K562 (cell line): ENCODE data around the gene SGIP1. TPM values are rescaled to one million over a fixed set of nuclear protein-coding genes. Genes with fewer than 3 reads are reported as not detected.

Experiments
- ATAC-seq: fragments of 200-7000 bp; cut with Tn5 transposase; 3 replicates; pipeline ENCODE4 v1.9.1; 2020; ENCODE audit warnings: moderate library complexity
- BruUV-seq: library from RNA; stranded (reverse); fragments of 400-500 nt; replicated peaks from 2 replicates; lab custom pipeline; 2021; lab: Mats Ljungman, UMichigan
- CTCF ChIA-PET: fragments of 300-600 bp; formaldehyde crosslinking; extraction: SDS; loops from one replicate; lab custom pipeline; 2021; ENCODE audit warnings: low intra/inter-chr PET ratio; lab: Yijun Ruan, JAX
- POLR2A ChIA-PET: fragments of 300-600, 350-650 bp; sonication (Branson Sonifier 250); formaldehyde crosslinking; extraction: SDS; loops from one replicate; lab custom pipeline; 2021; ENCODE audit warnings: antibody characterized with exemption, inconsistent platforms; lab: Yijun Ruan, JAX
- DNase-seq, 4 experiments: peaks; one replicate each; pipeline versions ENCODE4 v3.0.0 to v3.0.0-alpha.2; 2011 to 2018; ENCODE audit warnings: low spot score in 3 of 4, mixed read lengths in 3 of 4; ENCODE audit errors: extremely low read depth in 1 of 4
- FAIRE-seq: peaks from 2 replicates; lab custom pipeline; 2011; peaks lifted over from hg19 to GRCh38; lab: Jason Lieb, UNC
- H2AFZ ChIP-seq: 2 replicates; pipeline ENCODE4 v1.6.0; 2011; ENCODE audit warnings: low read depth, low read length, control low read depth, inconsistent platforms
- H3K27ac ChIP-seq: fragments of 200-600 bp; 3 replicates; pipeline ENCODE4 v1.8.0; 2011; ENCODE audit warnings: low read depth, mild to moderate bottlenecking, control low read depth, inconsistent platforms, low read length, moderate library complexity, mixed read lengths; ENCODE audit errors: extremely low read depth
- H3K27me3 ChIP-seq, 2 experiments: fragments of 300-600 bp in 1 of 2; 2 replicates in 1 of 2; 3 replicates in 1 of 2; pipeline versions ENCODE4 v1.6.0 to v1.8.0; 2011; ENCODE audit warnings: inconsistent platforms in 2 of 2, low read length in 2 of 2, mild to moderate bottlenecking in 1 of 2, mixed read lengths in 1 of 2, moderate library complexity in 1 of 2; ENCODE audit not compliant: control insufficient read depth in 2 of 2, insufficient read depth in 2 of 2
- H3K36me3 ChIP-seq: fragments of 300-600 bp; 3 replicates; pipeline ENCODE4 v1.8.0; 2011; ENCODE audit warnings: mild to moderate bottlenecking, low read length, inconsistent platforms; ENCODE audit not compliant: control insufficient read depth, insufficient read depth
- H3K4me1 ChIP-seq, 2 experiments: fragments of 200-600 bp in 1 of 2; replicated peaks in 1 of 2; 2 replicates in 1 of 2; 3 replicates in 1 of 2; pipeline versions ENCODE4 v1.5.1 to v1.8.0; 2011; ENCODE audit warnings: inconsistent platforms in 2 of 2, low read length in 2 of 2, mild to moderate bottlenecking in 1 of 2, mixed read lengths in 1 of 2, moderate library complexity in 1 of 2; ENCODE audit not compliant: control insufficient read depth in 2 of 2, insufficient read depth in 2 of 2
- H3K4me2 ChIP-seq: 2 replicates; pipeline ENCODE4 v1.6.1; 2011; ENCODE audit warnings: low read length, control low read depth, inconsistent platforms, mixed read lengths; ENCODE audit not compliant: insufficient read depth
- H3K4me3 ChIP-seq: fragments of 200-600 bp; sonication (generic), shearing (Covaris generic); 2 replicates; pipeline ENCODE4 v1.5.1; 2016; ENCODE audit warnings: control low read depth, inconsistent platforms
- H3K79me2 ChIP-seq: fragments of 200-600 bp; 3 replicates; pipeline ENCODE4 v1.8.0; 2011; ENCODE audit warnings: low read length, inconsistent platforms; ENCODE audit not compliant: control insufficient read depth, insufficient read depth
- H3K9ac ChIP-seq, 2 experiments: 2 replicates each; pipeline versions ENCODE4 v1.6.0 to v1.6.1; 2011; ENCODE audit warnings: low read depth in 2 of 2, low read length in 2 of 2, control low read depth in 1 of 2, inconsistent platforms in 1 of 2, mild to moderate bottlenecking in 1 of 2, mixed read lengths in 1 of 2; ENCODE audit not compliant: insufficient read depth in 1 of 2
- H3K9me1 ChIP-seq: one replicate; pipeline ENCODE4 v1.6.0; 2011; ENCODE audit warnings: inconsistent platforms, mild to moderate bottlenecking, low read length, moderate library complexity; ENCODE audit not compliant: control insufficient read depth, insufficient read depth
- H3K9me3 ChIP-seq: replicated peaks from 2 replicates; pipeline ENCODE4 v1.5.1; 2011; ENCODE audit warnings: low read depth, low read length, inconsistent platforms; ENCODE audit not compliant: control insufficient read depth, insufficient read depth
- H4K20me1 ChIP-seq: replicated peaks from 2 replicates; pipeline ENCODE4 v1.6.1; 2011; ENCODE audit warnings: low read length, inconsistent platforms, mixed read lengths; ENCODE audit not compliant: control insufficient read depth, insufficient read depth
- BACH1 ChIP-seq: fragments of 200-800 bp; sonication (Bioruptor generic); IDR thresholded peaks from 2 replicates; pipeline ENCODE4 v1.6.1; 2016; ENCODE audit warnings: missing genetic modification characterization, missing compliant biosample characterization
- BRCA1 ChIP-seq, 2 experiments: fragments of 450-650 bp in 1 of 2; sonication (generic) in 1 of 2; formaldehyde crosslinking in 1 of 2; IDR thresholded peaks; 2 replicates each; pipeline versions ENCODE4 v1.5.0 to v1.6.1; 2017 to 2020; ENCODE audit warnings: mild to moderate bottlenecking in 1 of 2, missing genetic modification reagents in 1 of 2
- COPS2 ChIP-seq: fragments of 450-650 bp; conservative IDR thresholded peaks from 2 replicates; pipeline ENCODE4 v1.6.1; 2016; ENCODE audit warnings: mild to moderate bottlenecking, moderate library complexity
- EHMT2 ChIP-seq: fragments of 450-650 bp; IDR thresholded peaks from 2 replicates; pipeline ENCODE4 v1.6.1; 2018; ENCODE audit warnings: antibody characterized with exemption
- FOXK2 ChIP-seq, 2 experiments: fragments of 450-650 bp; IDR thresholded peaks in 1 of 2; conservative IDR thresholded peaks in 1 of 2; 2 replicates each; pipeline ENCODE4 v1.6.1; 2016; ENCODE audit warnings: low read depth in 2 of 2, mild to moderate bottlenecking in 1 of 2
- MCM2 ChIP-seq: fragments of 450-650 bp; IDR thresholded peaks from 2 replicates; pipeline ENCODE4 v1.6.1; 2017; ENCODE audit warnings: low read depth, mild to moderate bottlenecking
- NFXL1 ChIP-seq: fragments of 450-650 bp; formaldehyde crosslinking; IDR thresholded peaks from 2 replicates; pipeline ENCODE4 v1.4.0; 2021; ENCODE audit warnings: mild to moderate bottlenecking
- NUFIP1 ChIP-seq: fragments of 450-650 bp; IDR thresholded peaks from 2 replicates; pipeline ENCODE4 v1.6.1; 2018; ENCODE audit not compliant: partially characterized antibody
- RAD51 ChIP-seq: fragments of 450-650 bp; IDR thresholded peaks from 2 replicates; pipeline ENCODE4 v1.7.1; 2016; ENCODE audit warnings: low read depth, mild to moderate bottlenecking, borderline replicate concordance
- TGIF2 ChIP-seq: sonication (generic); formaldehyde crosslinking; IDR thresholded peaks from 2 replicates; pipeline ENCODE4 v1.8.1; 2022; ENCODE audit warnings: mild to moderate bottlenecking, missing genetic modification reagents, moderate library complexity
- ZFP1 ChIP-seq: fragments of 450-650 bp; formaldehyde crosslinking; IDR thresholded peaks from 2 replicates; pipeline ENCODE4 v1.4.0; 2020; ENCODE audit warnings: mild to moderate bottlenecking, mixed read lengths
- ZNF121 ChIP-seq: sonication (generic); formaldehyde crosslinking; conservative IDR thresholded peaks from 2 replicates; pipeline ENCODE4 v1.8.0; 2022; ENCODE audit warnings: missing genetic modification reagents
- ZNF140 ChIP-seq: fragments of 250-450 bp; sonication (Bioruptor Pico); IDR thresholded peaks from 2 replicates; pipeline ENCODE4 v1.8.0; 2021; ENCODE audit warnings: moderate library complexity, mild to moderate bottlenecking, inconsistent platforms
- ZNF274 ChIP-seq: IDR thresholded peaks from 2 replicates; pipeline ENCODE4 v1.6.1; 2011; ENCODE audit warnings: low read depth, mild to moderate bottlenecking, low read length, moderate library complexity, borderline replicate concordance
- ZNF77 ChIP-seq: fragments of 250-450 bp; sonication (Bioruptor Pico); IDR thresholded peaks from 2 replicates; pipeline ENCODE4 v1.5.0; 2020
- WGBS: fragments of 100-300 bp; shearing (Covaris generic); methylation state at CpG from one replicate; pipeline ENCODE4 v1.1.6; 2016; ENCODE audit warnings: low coverage, mixed read lengths; ENCODE audit not compliant: insufficient coverage; ENCODE audit errors: missing lambda C conversion rate; 5-methylcytosine and 5-hydroxymethylcytosine counted together
- in situ Hi-C: fragments of 300-500 bp; cut with MboI; formaldehyde crosslinking; loops from 4 replicates; pipeline ENCODE4 v1.15.0; 2018; ENCODE audit warnings: inconsistent platforms, mixed read lengths
- intact Hi-C: fragments of 100-400 bp; cut with micrococcal nuclease; formaldehyde crosslinking; loops from 2 replicates; pipeline ENCODE4 v1.14.2; 2022
- polyA plus RNA-seq, 8 experiments: library from polyadenylated mRNA; depleted of rRNA in 4 of 8; stranded (reverse) in 5 of 8; unstranded in 3 of 8; fragments of >200 nt; fragmentation: Nextera tagmentation in 2 of 8; fragmentation: Illumina TruSeq in 1 of 8; extraction: Ambion mirVana in 2 of 8; extraction: Trizol in 1 of 8; gene quantifications; 2 replicates each; pipeline versions ENCODE4 v1.2.1 to v1.2.3, GENCODE V29; 2011 to 2014; ENCODE audit warnings: inconsistent platforms in 1 of 8, missing spikeins in 1 of 8
- total RNA-seq, 7 experiments: library from RNA; depleted of rRNA in 6 of 7; stranded (reverse); fragments of >200 nt in 6 of 7; fragmentation: Illumina TruSeq in 2 of 7; extraction: Trizol in 2 of 7; gene quantifications; 2 replicates each; pipeline versions ENCODE4 v1.2.1 to v1.2.3, GENCODE V29; 2011 to 2021; ENCODE audit warnings: low replicate concordance in 1 of 7
- TF ChIP-seq, protein P1 (sequence below): fragments of 450-650 bp; IDR thresholded peaks from 2 replicates; pipeline ENCODE4 v1.6.1; 2016; ENCODE audit warnings: missing biosample characterization, missing genetic modification characterization
- TF ChIP-seq, protein P2 (sequence below): fragments of 450-650 bp; formaldehyde crosslinking; IDR thresholded peaks from 2 replicates; pipeline ENCODE4 v1.4.0; 2020; ENCODE audit warnings: mild to moderate bottlenecking, moderate library complexity

Gene SGIP1
- total and polyA plus RNA-seq, 9 of the 15 experiments (the other 6 are each of a cell fraction or from before 2014, with no cell fraction given), result 0.07 to 0.35 TPM; not detected in 7

- TF ChIP-seq ZFP1 (CRISPR knock-in tag), result no peak
- TF ChIP-seq BRCA1 (IDR thresholded peaks at IDR 0.05), result no peak
- no peak for TF ChIP-seq BRCA1 (CRISPR knock-in tag; IDR thresholded peaks at IDR 0.05)
Measured at GRCh38 chr1:66490816-66491215, 43.1 kb upstream of the SGIP1 start (continued).

- in situ Hi-C loops (no loop called here), intact Hi-C loops (no loop called here)
- ChIA-PET CTCF (no interaction called here), POLR2A (no interaction called here)
- H3K4me1 ChIP-seq, result no peaks in the 10 kb centered on the region
- DNase-seq (no peak), ATAC-seq (no peak), FAIRE-seq (no peak)
- H3K9ac ChIP-seq, result no peak overlapping the region
- WGBS, result 10% methylated on average over 1 of the region's 1 CpG
- H3K9me1 ChIP-seq, result no peaks in the 10 kb centered on the region
- no peak overlapping the region for H3K4me3 ChIP-seq
- no peak overlapping the region for H2AFZ ChIP-seq
- H3K27me3 ChIP-seq, result no peaks in the 10 kb centered on the region
- no peaks in the 10 kb centered on the region for H4K20me1 ChIP-seq
- no TSS peak for BruUV-seq
- H3K36me3 ChIP-seq, result no peaks in the 10 kb centered on the region
- no peaks in the 10 kb centered on the region for H3K9me3 ChIP-seq
- H3K79me2 ChIP-seq, result no peaks in the 10 kb centered on the region
- no peak overlapping the region for H3K4me2 ChIP-seq
- TF ChIP-seq MCM2, result no peak
- TF ChIP-seq ZNF274, result no peak
- TF ChIP-seq ZNF121 (CRISPR knock-in tag), result no peak
- TF ChIP-seq BACH1, result no peak
- TF ChIP-seq FOXK2 (conservative IDR thresholded peaks at IDR 0.05 in 1 of 2, IDR thresholded peaks at IDR 0.05 in 1 of 2; ENCODE audit: low read depth in 2 of 2), result no peak
- TF ChIP-seq NUFIP1, result no peak
- no peak for TF ChIP-seq ZNF77
- TF ChIP-seq, protein P1, sequence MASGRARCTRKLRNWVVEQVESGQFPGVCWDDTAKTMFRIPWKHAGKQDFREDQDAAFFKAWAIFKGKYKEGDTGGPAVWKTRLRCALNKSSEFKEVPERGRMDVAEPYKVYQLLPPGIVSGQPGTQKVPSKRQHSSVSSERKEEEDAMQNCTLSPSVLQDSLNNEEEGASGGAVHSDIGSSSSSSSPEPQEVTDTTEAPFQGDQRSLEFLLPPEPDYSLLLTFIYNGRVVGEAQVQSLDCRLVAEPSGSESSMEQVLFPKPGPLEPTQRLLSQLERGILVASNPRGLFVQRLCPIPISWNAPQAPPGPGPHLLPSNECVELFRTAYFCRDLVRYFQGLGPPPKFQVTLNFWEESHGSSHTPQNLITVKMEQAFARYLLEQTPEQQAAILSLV, result no peak
- no peak for TF ChIP-seq ZNF140 (CRISPR knock-in tag)
- no peak for TF ChIP-seq RAD51
- TF ChIP-seq TGIF2 (CRISPR knock-in tag), result no peak
- no peak for TF ChIP-seq COPS2
- no peak for TF ChIP-seq EHMT2
- TF ChIP-seq NFXL1, result no peak
- TF ChIP-seq, protein P2, sequence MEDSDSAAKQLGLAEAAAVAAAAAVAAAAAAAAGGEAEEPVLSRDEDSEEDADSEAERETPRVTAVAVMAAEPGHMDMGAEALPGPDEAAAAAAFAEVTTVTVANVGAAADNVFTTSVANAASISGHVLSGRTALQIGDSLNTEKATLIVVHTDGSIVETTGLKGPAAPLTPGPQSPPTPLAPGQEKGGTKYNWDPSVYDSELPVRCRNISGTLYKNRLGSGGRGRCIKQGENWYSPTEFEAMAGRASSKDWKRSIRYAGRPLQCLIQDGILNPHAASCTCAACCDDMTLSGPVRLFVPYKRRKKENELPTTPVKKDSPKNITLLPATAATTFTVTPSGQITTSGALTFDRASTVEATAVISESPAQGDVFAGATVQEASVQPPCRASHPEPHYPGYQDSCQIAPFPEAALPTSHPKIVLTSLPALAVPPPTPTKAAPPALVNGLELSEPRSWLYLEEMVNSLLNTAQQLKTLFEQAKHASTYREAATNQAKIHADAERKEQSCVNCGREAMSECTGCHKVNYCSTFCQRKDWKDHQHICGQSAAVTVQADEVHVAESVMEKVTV (CRISPR knock-in tag), result no peak
- no peak overlapping the region for H3K27ac ChIP-seq
Measured at GRCh38 chr1:66492424-66492823, 41.5 kb upstream of the SGIP1 start.
